Measurements from ENCODE around the gene FBXL20.

- TF ChIP-seq POLR2A (IDR thresholded peaks at IDR 0.05) (no peak), POLR2AphosphoS5 (IDR thresholded peaks at IDR 0.05) (no peak)
These were observed 62.2 kb downstream of the FBXL20 start for GRCh38 chr17:39339272-39339671.

All from breast epithelium (tissue), 3 donors.